Brain pericyte (primary cell): ENCODE data around the gene LHPP.

Experiments used
- DNase-seq: peaks from one replicate; pipeline ENCODE4 v3.0.0-alpha.2; 2012; ENCODE audit warnings: low read depth, low spot score

Gene LHPP

DNA sequence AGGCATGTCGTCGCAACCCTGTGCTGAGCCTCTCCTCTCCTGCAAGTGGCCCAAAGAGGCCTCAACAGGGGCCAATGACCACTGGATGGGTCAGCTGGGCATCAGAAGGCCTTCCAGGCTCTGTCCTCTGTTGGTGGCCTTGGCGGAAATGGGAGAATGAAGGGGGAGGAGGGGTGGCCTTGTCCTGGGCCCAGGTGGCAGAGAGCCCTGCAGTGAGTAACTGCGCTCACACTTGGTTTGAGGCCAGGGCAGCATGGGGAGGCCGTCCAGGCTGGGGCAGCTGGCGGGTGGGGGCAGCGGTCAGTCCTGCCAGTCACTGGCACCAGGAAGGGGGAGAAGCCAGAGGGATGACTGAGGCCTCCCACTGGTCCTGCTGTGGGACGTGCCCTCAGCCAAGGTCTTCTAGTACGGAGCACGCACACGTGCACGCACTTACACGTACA, 59.8 kb downstream of the LHPP start:
- DNase-seq, result no peak

DNA sequence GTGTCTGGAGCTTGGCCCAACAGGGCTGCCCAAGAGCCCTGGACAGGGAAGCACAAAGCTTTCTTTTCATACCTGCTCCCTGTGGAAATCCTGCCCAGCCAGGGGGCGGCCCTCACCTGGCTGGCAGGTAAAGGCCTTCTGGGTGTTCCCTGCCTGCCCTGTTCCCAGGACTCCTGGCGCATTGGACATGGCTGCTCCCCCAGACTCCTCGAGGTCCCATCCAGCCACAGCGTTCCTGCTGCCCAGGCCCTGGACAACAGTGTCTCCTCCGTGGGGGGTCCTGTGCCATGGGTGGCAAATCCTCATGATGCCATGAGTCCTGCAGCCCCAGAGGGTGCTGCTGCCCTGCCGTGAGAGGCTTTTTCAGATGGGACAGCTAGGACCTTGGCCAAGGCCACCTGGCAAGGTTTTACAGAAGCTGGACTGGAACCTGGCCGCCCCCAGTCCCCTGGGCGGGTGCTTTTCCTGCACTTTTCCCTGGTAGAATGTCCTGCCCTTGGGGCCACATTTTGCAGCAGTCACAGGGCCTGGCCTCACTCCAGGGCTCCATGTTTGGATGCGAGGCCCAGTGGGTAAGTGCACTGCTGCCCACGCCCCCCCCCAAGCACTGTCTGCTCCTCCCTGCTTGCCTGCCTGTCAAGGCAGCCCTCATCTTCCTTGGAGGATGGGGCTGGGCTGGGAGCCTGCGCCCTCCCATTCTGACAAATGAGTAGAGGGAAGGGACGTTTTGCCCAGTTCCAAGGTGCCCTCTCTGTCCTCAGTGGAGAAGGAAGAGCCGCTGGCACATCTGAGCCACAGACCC, 60.7 kb downstream of the LHPP start:
- DNase-seq, result no peak

DNA sequence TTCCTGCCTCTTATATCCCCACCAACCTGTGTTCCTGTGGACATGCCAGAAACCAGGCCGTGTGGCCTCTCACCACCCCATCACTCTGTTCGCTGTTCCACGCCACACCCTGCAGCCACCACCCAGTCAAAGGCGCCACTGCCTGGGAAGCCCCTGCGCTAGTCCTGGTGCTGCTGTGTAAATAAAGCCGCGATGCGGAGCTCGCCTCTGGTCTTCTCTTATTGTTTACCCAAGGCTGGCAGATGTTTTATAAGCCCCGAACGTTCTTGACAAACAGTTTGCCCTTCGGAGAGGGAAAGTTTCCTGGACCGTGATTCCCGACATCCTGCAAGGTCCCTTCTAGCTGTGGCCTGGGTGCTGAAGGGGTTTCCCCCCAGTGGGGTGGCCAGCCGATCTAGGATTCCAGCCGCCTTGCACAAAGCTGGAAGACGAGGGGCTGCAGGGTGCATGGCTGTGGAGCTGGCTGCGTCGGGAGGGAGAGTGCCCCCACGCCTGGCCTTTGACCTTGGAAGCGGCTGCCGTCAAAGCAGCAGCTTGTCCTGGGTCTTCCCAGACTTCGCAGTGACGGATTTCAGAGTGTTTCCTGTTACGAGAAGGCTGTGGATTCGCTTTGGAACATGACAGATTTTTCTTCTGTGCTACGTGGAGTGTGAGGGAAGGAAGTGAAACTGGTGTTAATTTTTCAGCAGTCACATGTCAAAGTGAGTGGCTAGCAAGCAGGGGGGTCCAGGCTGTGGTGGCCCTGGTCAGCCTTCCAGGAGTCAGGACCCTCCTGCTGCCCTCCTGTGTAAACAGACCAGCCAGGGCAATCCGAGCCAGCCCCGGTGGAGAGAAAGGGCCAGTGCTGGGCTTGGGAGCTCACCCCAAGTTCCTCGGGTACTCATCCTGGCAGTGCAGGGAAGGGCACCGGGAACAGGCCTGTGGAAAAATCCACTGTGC, 61.6 kb downstream of the LHPP start:
- no peak for DNase-seq

DNA sequence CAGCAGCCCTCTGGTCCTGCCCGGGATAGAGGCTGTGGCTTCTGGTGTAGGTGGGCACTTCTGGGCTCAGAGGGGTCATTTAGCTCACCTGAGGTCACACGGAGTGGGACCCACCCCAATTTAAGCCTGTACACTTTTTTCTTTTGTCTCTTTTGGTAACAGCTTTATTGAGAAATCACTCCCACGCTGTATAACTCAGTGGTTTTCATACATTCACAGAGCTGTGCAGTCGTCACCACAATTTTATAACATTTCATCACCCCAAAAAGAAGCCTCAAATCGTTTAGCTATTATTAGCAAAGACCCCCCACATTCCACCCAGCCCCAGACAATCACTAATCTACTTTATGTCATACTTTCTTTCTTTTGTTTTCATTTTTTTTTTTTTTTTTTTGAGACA, 62.3 kb downstream of the LHPP start:
- DNase-seq, result no peak

DNA sequence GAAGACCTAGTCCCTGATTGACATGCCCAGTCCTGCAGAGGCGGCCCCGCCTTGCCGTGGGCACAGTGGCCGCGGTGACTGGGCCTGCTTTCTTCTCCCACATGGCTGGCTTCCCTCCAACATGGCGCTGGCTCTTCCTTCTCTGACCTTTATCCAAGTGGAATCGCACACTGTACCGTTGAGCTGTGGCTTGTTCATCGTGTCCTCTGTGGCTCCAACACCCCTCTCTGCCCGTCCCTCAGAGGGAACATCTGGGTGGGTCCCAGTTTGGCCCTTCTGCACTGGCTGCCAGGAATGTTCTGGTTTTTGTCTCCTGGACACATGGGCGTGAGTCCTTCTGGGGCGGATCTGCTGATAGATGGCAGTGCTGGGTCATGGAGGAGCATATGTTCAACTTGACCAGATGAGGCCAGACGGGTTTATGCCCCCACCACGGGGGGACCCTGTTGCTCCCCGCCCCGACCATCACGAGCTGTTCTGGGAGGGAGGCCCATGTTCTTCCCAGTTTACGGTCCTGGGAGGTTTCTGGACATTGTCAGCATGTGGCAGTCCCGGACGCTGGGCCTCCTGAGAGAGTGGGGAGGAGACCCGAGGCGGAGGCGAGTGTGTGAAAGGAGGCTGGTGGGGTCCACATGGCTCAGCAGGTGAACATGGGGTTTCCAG, 63.5 kb downstream of the LHPP start:
- DNase-seq, result no peak

DNA sequence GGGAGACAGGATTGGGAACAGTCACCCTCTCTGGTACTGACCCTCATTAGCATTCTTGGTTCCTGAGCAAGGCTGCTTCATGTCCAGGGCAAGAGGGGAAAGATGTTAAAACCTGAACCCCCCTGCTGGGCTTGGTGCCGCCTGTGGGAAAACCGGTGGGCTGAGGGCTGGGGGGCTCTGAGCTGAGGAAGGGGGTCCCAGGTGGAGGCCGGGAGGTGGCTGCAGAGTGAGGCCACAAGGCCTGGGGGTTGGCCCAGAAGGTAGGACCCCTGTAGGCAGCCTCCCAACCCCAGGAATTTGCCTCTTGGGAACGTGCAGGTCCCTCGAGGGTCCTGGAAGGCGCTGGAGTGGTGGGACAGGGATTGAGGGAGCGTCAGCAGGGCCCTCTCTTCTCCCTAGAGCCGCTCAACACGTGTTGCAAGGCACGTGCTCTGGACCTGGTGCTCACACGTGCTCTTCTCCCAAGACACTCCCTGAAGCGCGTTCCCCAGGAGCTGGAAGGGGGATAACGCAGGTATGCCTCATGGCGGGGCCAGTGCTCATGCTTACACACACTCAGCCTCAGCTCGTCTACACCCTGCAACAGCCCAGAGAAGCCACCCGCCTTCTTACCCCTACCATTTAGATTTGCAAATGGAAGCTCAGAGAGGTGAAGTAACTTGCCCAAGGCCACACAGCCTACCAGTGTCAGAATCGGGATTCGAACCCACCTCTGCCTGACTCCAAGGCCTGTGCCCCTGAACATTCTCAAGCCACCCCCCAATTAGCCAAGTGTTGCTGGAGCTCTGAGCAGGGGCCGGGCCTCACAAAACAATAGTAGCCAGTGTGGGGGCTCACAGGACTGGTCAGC, 64.4 kb downstream of the LHPP start:
- DNase-seq, result no peak

DNA sequence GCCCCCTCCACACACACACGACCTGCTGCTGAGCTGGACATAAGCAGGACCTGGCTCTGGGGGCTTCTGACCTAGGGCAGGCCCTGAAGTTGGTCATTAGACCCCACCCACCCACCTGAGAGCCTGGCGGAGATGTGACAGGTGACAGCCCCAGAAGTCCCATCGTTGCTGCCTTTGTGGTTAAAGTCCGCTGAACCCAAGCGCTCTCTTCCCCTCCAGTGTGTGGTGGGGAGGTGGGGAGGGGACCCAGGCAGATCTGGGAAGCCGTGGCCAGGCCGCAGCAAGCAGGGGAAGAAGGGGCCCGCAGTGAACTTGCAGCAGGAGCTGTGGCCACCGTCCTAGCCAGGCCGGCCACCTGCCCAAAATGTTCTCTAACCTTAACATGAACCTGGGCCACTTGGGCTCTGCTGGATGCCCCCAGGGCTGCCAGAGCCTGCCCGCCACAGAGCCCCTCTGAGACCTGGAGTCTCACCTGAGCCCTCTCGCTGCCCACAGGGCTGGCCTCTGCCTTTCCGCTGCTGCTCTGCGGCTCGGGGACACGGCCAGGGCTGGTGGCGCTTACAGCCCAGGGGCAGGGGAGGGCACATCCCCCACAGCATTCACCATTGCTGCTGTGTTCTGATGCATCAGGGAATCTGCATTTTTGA, 65.1 kb downstream of the LHPP start:
- no peak for DNase-seq

DNA sequence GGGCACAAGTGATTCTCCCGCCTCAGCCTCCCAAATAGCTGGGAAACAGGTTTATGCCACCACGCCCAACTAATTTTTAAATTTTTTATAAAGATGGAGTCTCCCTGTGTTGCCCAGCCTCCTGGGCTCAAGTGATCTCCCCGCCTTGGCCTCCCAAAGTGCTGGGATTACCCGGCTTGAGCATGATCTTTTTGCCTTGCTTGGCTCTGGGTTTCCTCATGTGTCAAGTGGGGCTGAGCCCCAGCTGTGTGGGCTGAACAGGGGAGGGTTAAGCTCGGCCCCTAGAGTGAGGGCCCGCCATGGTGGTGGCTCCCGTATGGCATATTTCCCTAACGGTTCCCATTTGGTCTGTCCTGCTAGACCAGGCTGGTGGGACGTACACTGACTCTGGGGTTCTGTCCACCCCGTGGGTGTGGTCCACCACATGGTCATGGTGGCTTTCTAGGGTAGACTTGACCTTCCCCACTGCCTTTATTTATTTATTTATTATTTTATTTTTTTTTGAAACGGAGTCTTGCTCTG, 66.3 kb downstream of the LHPP start:
- DNase-seq, result no peak

DNA sequence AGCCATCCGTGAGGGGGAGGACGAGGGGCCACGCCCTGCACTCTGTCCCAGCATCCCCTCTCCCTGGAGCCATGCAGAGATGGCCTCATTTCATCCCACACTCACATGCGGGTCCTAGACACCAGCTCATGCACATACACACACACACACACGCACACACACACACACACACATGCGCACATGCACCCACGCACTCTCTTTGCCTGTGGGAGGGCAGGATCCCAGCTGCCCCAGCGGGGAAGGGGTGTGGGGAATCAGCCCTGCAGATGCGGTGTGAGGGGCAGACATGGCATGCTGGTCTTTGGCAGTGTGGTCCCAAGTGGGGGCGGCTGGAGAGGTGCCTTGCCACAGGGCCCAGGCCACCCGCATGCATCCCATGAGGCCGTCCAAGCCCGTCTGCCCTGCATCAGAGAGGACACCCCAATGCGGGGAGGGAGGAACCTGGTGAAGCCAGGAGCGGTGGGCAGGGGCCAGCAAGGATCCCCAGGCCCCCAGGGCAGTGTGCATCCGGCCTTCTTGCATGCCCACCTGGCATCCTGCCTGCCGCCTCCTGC, 68.1 kb downstream of the LHPP start:
- no peak for DNase-seq

DNA sequence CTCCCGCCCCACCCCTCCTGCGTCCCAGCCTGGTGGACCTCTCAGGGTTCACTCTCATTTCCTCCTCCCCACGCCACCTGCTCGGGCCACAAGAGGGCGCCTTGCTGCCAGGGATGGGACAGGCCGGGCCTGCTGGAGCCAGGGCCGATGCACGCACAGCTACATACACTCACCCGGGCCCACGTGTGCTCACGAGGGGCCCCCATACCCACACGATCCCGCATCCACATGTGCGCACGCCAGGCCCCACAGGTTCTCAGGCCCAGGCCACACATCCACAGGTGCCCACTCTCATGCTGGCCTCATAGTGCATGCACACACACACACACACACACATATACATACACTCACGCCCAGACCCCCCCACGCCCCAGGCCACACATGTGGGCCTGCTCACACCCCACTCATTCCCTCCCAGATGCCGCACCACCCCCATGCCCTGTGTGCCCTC, 68.6 kb downstream of the LHPP start:
- DNase-seq, result no peak

DNA sequence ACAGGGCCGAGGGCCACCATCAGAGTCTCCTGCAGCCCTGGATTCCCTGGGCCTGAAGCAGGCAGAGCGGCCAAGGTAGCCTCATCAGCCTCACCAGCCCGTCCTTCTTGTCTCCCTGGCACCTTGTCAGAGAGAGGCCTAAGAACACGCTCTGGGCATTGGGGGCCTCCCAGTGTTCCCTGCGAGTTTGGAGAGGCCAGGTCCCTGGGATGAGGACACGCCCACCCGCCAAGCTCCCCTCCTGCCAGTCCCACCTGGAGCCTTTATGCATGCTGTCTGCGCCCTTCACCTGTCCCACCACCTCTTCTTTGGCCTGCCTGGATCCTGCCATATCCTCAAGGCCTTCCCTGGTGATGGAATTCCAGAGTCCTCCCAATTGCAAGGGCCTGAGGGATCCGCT, 69.2 kb downstream of the LHPP start:
- DNase-seq, result no peak

DNA sequence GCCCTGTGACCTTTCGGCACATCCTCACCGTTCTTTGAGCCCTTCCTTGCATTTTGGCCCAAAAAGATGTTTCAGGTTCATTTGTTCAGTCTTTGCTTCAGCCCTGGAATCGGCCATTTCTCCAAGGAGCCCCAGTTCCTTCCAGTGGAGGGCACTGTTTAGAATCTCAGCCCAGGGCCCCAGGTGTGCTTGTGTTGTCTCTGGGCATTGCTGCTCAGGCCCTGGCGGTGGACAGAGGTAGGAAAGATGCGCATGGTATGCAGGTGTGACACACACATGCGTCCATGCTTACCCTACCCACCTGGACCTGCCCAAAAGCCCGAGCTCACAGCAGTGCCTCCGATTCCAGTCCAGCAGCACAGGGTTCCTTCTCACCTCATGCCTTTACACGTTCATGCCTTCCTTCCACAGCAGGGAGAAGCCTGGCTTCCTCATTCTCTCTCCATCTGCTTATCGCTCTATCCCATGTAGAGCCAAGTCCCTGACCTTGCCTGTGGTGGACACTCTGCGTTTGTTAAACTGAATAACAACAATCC, 70.6 kb downstream of the LHPP start:
- no peak for DNase-seq

DNA sequence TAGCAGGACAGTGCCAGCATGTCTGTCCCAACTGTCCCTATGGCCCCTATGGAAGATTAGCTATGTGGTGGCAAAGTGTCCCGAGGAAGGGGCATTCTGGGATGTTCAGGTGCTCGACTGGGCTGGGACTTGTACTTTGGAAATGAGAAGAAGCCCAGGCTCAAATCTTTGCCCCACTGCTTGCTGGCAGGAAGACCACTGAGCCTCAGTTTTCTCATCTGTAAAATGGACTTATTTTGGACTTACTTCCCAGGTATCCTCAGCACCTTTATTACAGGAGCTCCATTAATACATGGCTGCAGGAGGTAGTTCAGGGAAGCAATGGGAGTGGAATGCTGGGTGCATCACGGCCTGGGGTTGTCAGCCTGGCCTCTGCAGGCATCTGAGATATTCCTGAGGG, 71.2 kb downstream of the LHPP start:
- DNase-seq, result no peak

DNA sequence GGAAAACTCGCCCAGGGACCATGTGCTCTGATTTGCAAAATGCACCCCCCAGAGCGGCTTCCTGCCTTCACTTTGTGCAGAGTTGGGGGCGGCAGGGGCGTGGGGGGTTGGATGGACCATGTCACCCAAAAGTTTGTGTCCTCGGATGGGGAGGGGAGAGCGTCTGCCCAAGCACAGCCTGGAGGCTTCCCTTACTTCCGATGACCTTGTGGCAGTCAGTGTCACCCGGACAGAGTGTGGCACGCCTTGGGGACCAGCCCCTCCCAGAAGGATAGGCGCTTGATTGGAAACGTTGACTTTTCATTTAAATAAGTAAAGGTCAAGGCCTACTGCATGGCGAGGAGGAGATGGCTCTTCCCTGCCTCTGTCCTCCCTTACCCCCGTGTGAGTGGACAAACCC, 71.6 kb downstream of the LHPP start:
- DNase-seq, result no peak

DNA sequence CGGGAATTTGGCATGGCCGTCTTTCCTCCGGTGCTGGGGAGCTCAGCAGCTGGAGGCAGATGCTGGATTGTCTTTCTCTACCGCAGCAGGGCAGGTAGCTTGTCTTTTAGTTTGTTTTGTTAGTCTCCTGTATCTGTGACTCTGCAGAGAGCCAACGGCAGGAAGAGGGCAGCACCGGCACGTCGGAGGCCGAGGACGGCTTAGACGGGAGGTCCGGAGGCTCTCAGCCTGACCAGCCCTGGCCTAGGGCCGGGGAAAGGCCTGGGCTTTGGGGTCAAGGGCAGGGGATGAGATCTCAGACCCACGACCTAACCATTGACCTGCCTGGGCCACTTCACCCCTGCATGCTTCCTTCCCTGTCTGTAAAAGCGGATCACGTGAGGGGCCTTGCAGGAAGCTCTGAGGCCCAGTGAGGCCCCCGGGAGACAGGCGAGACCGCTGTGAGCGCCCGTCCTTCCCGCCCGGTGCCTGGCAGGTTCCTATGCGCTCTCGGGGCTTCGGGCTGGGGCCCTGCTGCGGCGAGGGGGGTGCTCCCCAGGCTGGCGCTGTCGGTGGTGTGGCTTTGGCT, 72.7 kb downstream of the LHPP start:
- no peak for DNase-seq

DNA sequence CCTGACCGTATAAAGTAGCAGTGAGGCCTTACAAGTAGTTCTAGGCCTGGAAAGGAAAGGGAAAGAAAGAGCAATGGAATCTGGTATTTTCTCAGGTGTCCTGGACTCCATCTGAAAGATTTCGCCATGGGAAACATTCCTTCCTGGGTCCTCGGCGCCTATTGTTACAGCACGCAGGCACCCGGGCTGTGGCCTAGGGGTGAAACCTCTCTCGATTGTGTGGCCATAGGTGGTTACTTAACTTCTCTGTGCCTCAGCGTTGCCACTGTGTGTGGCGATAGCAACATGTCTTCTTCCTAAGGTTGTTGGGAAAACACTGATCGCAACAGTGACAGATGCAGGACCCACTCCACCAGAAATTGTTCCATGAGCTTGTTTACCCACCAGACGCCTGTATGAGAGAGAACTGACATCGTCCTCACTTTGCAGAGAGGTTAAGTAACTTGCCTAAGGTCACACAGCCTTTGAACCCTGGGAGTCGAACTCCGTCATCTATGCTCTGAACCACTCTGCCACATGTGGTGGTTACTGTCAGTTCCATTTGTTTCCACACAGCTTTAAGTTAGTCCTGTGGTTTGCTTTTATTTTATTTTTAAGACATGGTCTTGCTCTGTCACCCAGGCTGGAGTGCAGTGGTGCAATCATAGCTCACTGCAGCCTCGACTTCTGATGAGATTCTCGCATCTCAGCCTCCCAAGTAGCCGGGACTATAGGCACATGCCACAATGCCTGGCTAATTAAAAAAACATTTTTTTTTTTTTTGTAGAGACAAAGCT, 73.4 kb downstream of the LHPP start:
- no peak for DNase-seq

DNA sequence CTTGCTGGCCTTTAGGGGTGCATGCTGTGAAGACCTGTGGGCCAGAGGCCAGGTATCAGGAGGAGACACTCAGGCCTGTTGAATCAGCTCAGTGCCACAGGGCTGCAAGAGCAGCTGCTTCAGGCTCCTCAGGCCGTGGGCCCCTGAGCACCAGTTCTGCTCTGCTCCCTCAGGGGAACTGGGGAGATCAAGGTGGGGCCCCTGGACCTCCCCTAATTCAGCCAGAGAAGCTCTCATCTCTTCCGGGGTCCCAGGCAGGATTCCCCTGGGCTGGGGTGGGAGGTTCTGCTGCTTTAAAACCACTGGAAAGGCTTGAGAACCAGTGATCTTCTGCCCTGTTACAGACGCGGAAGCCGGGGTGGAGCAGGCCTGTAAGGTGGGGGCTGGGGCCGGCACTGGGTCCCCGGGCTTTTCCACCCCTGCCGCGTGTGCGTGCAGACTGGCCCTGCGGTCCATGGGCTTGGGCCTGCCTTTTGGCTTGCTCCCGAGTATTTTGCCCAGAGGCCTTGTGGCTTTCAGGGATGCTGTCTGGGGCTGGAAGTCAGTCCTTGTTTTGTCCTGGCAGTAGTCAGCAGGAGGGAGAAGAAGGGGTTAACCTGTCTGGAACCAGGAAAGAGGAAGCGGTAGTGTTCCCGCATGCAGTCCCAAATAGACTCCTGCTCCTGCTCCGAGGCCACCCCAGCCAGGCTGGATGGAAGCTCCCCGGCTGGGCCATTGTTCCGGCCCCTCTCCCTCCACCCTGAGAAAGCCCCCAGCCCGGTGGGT, 74.3 kb downstream of the LHPP start:
- no peak for DNase-seq

DNA sequence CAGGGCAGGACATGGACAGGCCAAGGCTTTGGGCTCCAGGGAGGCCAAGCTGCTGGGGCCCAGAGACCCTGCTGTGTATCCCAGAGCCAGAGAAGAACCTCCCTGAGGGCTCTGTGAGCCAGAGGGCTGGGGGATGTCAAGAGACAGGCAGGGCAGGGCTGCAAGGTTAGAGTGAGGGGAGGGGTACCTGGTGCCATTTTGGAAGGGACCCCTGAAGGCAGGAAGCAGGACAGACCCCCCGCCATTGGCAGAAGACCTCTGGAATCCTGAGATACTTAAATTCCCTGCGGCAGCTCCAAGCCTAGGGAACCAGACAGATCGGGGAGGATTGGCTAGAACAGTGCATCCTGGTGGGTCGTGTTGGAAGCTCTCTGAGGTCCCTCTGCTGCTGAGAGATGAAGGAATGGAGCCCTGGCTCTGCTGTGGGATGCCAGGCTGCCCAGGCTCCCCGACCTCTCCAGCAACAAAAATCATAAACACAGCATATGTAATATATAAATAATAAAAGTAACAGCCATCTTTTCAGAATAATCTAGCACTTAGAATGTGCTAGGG, 75.0 kb downstream of the LHPP start:
- DNase-seq, result no peak
